ENCODE data around the gene ADAM23. TPM values are rescaled to one million over a fixed set of nuclear protein-coding genes. Genes with fewer than 3 reads are reported as not detected.

The ADAM23 gene
- total RNA-seq, 1 experiment from 2014 or later, result 24.6 TPM

DNA sequence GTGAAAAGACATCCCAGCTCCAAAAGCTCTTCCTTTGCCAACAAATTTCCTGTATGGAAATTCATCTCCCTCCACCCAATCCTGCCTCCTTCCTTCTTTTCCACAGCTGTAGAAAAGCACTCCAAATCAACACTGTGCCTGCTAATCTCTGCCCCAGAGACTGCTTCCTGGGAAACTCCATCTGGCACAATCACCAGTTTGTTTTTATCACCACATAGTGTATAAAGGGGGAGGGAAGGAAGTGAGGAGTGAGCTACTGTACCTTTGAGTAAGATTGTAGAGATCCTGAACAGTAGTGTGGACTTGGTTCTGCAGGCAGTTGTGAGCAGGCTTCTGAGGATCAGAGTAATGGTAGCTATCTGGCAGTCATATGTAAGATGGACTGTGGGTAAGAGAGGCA lies 184.3 kb downstream of the ADAM23 start:
- Mint-ChIP-seq H3K27ac (no peak overlapping the region), H3K9me3 (no peaks in the 10 kb centered on the region), H3K36me3 (no peaks in the 10 kb centered on the region), H3K27me3 (ENCODE audit: low read depth) (no peaks in the 10 kb centered on the region), H3K4me3 (no peak overlapping the region), H3K4me1 (peaks cover 9% of the 10 kb centered on the region)
- DNase-seq (ENCODE audit: low spot score) (no peak), ATAC-seq (no peak)
- no peak for TF ChIP-seq ZNF232 (CRISPR knock-in tag; IDR thresholded peaks at IDR 0.05)
- TF ChIP-seq ELF4 (CRISPR knock-in tag; IDR thresholded peaks at IDR 0.05; ENCODE audit: low read depth), result no peak
- TF ChIP-seq CREB1 (CRISPR knock-in tag; IDR thresholded peaks at IDR 0.05), result no peak
- no peak for TF ChIP-seq FOXP1 (CRISPR knock-in tag; IDR thresholded peaks at IDR 0.05; ENCODE audit: borderline replicate concordance)
- TF ChIP-seq, protein P1, sequence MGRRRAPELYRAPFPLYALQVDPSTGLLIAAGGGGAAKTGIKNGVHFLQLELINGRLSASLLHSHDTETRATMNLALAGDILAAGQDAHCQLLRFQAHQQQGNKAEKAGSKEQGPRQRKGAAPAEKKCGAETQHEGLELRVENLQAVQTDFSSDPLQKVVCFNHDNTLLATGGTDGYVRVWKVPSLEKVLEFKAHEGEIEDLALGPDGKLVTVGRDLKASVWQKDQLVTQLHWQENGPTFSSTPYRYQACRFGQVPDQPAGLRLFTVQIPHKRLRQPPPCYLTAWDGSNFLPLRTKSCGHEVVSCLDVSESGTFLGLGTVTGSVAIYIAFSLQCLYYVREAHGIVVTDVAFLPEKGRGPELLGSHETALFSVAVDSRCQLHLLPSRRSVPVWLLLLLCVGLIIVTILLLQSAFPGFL (CRISPR knock-in tag; IDR thresholded peaks at IDR 0.05; ENCODE audit: borderline replicate concordance), result no peak
- TF ChIP-seq IRF2 (CRISPR knock-in tag; IDR thresholded peaks at IDR 0.05; ENCODE audit: borderline replicate concordance, low read depth), result no peak
- TF ChIP-seq, protein P2, sequence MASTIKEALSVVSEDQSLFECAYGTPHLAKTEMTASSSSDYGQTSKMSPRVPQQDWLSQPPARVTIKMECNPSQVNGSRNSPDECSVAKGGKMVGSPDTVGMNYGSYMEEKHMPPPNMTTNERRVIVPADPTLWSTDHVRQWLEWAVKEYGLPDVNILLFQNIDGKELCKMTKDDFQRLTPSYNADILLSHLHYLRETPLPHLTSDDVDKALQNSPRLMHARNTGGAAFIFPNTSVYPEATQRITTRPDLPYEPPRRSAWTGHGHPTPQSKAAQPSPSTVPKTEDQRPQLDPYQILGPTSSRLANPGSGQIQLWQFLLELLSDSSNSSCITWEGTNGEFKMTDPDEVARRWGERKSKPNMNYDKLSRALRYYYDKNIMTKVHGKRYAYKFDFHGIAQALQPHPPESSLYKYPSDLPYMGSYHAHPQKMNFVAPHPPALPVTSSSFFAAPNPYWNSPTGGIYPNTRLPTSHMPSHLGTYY (CRISPR knock-in tag; IDR thresholded peaks at IDR 0.05), result no peak
- TF ChIP-seq ZNF416 (CRISPR knock-in tag; IDR thresholded peaks at IDR 0.05), result no peak
- no peak for TF ChIP-seq EMX1 (CRISPR knock-in tag; IDR thresholded peaks at IDR 0.05)
- no peak for TF ChIP-seq SMAD4 (CRISPR knock-in tag; IDR thresholded peaks at IDR 0.05)
- TF ChIP-seq, protein P3, sequence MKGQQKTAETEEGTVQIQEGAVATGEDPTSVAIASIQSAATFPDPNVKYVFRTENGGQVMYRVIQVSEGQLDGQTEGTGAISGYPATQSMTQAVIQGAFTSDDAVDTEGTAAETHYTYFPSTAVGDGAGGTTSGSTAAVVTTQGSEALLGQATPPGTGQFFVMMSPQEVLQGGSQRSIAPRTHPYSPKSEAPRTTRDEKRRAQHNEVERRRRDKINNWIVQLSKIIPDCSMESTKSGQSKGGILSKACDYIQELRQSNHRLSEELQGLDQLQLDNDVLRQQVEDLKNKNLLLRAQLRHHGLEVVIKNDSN (CRISPR knock-in tag; IDR thresholded peaks at IDR 0.05), result no peak
- TF ChIP-seq FOXK1 (CRISPR knock-in tag; IDR thresholded peaks at IDR 0.05), result no peak
- TF ChIP-seq MXD4 (CRISPR knock-in tag; IDR thresholded peaks at IDR 0.05; ENCODE audit: borderline replicate concordance), result no peak
- TF ChIP-seq TEAD4 (CRISPR knock-in tag; IDR thresholded peaks at IDR 0.05), result no peak
- ChIA-PET POLR2A (no interaction called here), CTCF (no interaction called here)

DNA sequence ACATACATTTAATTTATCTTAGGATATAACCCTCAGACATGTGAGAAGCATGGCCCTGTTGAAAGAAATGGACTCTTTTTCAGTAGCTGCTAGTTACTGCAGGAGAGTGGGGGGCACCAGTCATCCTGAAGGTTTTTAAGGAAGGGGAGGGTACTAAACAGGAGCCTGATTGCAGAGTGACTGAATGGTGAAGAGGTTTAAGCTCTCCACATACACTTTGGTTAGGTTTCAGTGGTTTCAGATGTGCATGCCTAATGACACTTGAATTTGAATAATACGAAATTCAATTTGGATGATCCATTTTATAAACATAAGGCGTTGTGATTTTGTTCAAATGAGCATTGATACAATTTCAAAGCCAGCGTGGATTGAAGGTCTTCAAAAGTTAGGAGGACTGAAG lies 188.0 kb downstream of the ADAM23 start:
- TF ChIP-seq CREM (CRISPR knock-in tag; IDR thresholded peaks at IDR 0.05), result no peak
- POLR2A ChIA-PET, result no interaction called here
- ATAC-seq (no peak), DNase-seq (ENCODE audit: low spot score) (no peak)
- CTCF ChIA-PET, result no interaction called here
- peaks cover 3% of the 10 kb centered on the region for H3K4me1 Mint-ChIP-seq
- H3K27me3 Mint-ChIP-seq (ENCODE audit: low read depth), result no peaks in the 10 kb centered on the region; the same call in 1 of the 2 replicates
- no peak overlapping the region for H3K4me3 Mint-ChIP-seq
- no peaks in the 10 kb centered on the region for H3K36me3 Mint-ChIP-seq
- no peaks in the 10 kb centered on the region for H3K9me3 Mint-ChIP-seq
- H3K27ac Mint-ChIP-seq, result no peak overlapping the region

DNA sequence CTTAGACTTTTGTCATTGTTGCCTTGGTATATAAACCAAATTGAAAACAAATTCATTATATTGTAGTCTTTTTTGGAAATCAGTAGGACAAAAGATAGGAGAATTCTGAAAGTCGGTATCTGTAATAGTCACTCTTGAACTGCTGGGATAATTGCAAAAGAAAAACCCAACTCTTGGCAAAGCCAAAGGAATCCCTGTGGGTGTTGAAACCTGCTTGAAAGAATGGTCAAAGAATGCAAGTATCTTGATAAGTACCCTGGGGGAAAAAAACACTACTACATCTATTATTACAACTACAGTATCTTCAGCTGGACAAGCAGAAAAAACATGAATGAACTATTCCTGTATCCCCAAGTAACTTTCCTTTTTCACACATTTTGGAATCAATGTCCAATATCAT lies 191.7 kb downstream of the ADAM23 start:
- TF ChIP-seq CREM (CRISPR knock-in tag; IDR thresholded peaks at IDR 0.05), result no peak
- TF ChIP-seq NFATC4 (CRISPR knock-in tag; IDR thresholded peaks at IDR 0.05), result no peak
- TF ChIP-seq ZNF263 (CRISPR knock-in tag; IDR thresholded peaks at IDR 0.05; ENCODE audit: low read depth), result no peak
- TF ChIP-seq JUN (CRISPR knock-in tag; IDR thresholded peaks at IDR 0.05), result no peak
- TF ChIP-seq ZNF138 (CRISPR knock-in tag; conservative IDR thresholded peaks at IDR 0.05), result no peak
- Mint-ChIP-seq H3K4me3 (no peak overlapping the region), H3K9me3 (no peaks in the 10 kb centered on the region), H3K36me3 (no peaks in the 10 kb centered on the region), H3K27ac (no peak overlapping the region), H3K4me1 (no peaks in the 10 kb centered on the region), H3K27me3 (ENCODE audit: low read depth) (no peaks in the 10 kb centered on the region; the same call in 1 of the 2 replicates)
- no peak for DNase-seq (ENCODE audit: low spot score)
- ATAC-seq, result no peak
- ChIA-PET POLR2A (no interaction called here), CTCF (no interaction called here)

DNA sequence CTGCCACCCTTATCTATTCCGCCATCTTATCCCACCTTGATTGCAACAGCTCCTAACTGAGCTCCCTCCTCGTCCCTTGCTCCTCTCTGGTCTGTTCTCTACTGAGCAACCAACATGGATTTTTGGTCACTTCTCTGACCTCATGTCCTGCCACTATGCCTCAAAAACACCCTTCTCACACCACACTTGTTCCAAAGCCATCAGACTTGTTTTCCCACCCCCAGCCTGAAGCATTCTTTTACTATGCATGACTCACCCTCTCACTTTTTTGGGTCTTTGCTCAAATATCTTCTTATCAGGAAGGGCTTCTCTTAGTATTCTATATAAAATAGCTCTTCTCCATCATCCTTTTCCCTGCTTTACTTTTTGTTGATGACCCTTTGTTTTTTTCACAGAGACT lies 196.3 kb downstream of the ADAM23 start:
- ATAC-seq, result no peak
- TF ChIP-seq ATF1 (CRISPR knock-in tag; IDR thresholded peaks at IDR 0.05), result no peak
- Mint-ChIP-seq H3K4me3 (no peak overlapping the region), H3K27ac (no peak overlapping the region), H3K27me3 (ENCODE audit: low read depth) (peaks cover 9% of the 10 kb centered on the region), H3K4me1 (0 out of 2 replicates have a peak, but pooled peaks cover 3% of the 10 kb centered on the region), H3K9me3 (no peaks in the 10 kb centered on the region), H3K36me3 (no peaks in the 10 kb centered on the region)
- ChIA-PET POLR2A (no interaction called here), CTCF (no interaction called here)
- DNase-seq (ENCODE audit: low spot score), result no peak

Measured in WTC11 (cell line).